Sigmoid colon (tissue), 7 donors: ENCODE measurements around the gene FLNA. TPM values are rescaled to one million over a fixed set of nuclear protein-coding genes. Genes with fewer than 3 reads are reported as not detected.
A peak's percentile ranks its signal among the peaks of the same experiment; 100 is the strongest.

Source experiments
- DNase-seq: peaks from one replicate; pipeline ENCODE4 v3.0.0-alpha.2; 2019
- H3K27ac ChIP-seq, 4 donors: fragments of 200-600 bp; sonication (generic); one replicate each; pipeline ENCODE4 v1.5.1; 2016 to 2019; ENCODE audit warnings: mild to moderate bottlenecking in 1 of 4
- H3K27me3 ChIP-seq, 3 donors: fragments of 200-600 bp; sonication (generic); one replicate each; pipeline ENCODE4 v1.5.1; 2019; ENCODE audit warnings: mild to moderate bottlenecking in 1 of 3
- H3K36me3 ChIP-seq, 4 donors: fragments of 200-600 bp; sonication (generic); one replicate each; pipeline ENCODE4 v1.5.1; 2016 to 2019
- H3K4me1 ChIP-seq, 4 donors: fragments of 200-600 bp; sonication (generic); one replicate each; pipeline ENCODE4 v1.5.1; 2017 to 2019
- H3K4me3 ChIP-seq, 4 donors: fragments of 200-600 bp; sonication (generic); one replicate each; pipeline ENCODE4 v1.5.1; 2017 to 2019; ENCODE audit warnings: mild to moderate bottlenecking in 2 of 4, moderate library complexity in 1 of 4
- H3K9me3 ChIP-seq, 4 donors: fragments of 200-600 bp in 3 of 4; sonication (generic) in 3 of 4; one replicate each; pipeline versions ENCODE4 v1.5.1 to v1.6.1; 2013 to 2019
- EP300 ChIP-seq, 4 donors: sonication (generic); formaldehyde crosslinking; IDR thresholded peaks; one replicate each; pipeline ENCODE4 v1.6.1; 2017; ENCODE audit warnings: antibody characterized with exemption in 4 of 4
- POLR2A ChIP-seq, 2 donors: fragments of 450-650 bp; IDR thresholded peaks; one replicate each; pipeline ENCODE4 v1.6.1; 2016; ENCODE audit warnings: antibody characterized with exemption in 2 of 2, mild to moderate bottlenecking in 2 of 2, moderate library complexity in 2 of 2
- POLR2AphosphoS5 ChIP-seq, 4 donors: sonication (generic); formaldehyde crosslinking; IDR thresholded peaks; one replicate each; pipeline ENCODE4 v1.6.1; 2017; ENCODE audit warnings: antibody characterized with exemption in 4 of 4
- WGBS, 2 donors: extraction: QIAGEN DNeasy Blood & Tissue Kit; methylation state at CpG; one replicate each; pipeline ENCODE4 v1.1.7; 2013; 5-methylcytosine and 5-hydroxymethylcytosine counted together
- intact Hi-C: fragments of 100-400 bp; cut with DNase I; formaldehyde crosslinking; loops from one replicate; pipeline ENCODE4 v1.15.1; 2023
- polyA plus RNA-seq, 3 donors: library from polyadenylated mRNA; stranded (reverse); fragments of 200-250 nt; gene quantifications; one replicate each; pipeline ENCODE4 v1.2.3, GENCODE V29; 2013
- total RNA-seq, 4 donors: library from RNA; depleted of rRNA; stranded (reverse); fragments of >200 nt; gene quantifications; one replicate each; pipeline ENCODE4 v1.1.0, GENCODE V29; 2016
- TF ChIP-seq, protein P1 (sequence below), 4 experiments: fragments of 450-650 bp in 3 of 4; fragments of 200-600 bp in 1 of 4; IDR thresholded peaks; one replicate each; pipeline ENCODE4 v1.5.1; 2016 to 2019; ENCODE audit warnings: antibody characterized with exemption in 4 of 4, mild to moderate bottlenecking in 3 of 4, moderate library complexity in 2 of 4
- donor health status: healthy with polysubstance abuse.
- donor health status: Bipolar disorder and iron deficiency.
- donor health status: healthy.

FLNA gene
- total and polyA plus RNA-seq, 7 donors: 27.0 to 9,435 (median 2,494) TPM

DNA sequence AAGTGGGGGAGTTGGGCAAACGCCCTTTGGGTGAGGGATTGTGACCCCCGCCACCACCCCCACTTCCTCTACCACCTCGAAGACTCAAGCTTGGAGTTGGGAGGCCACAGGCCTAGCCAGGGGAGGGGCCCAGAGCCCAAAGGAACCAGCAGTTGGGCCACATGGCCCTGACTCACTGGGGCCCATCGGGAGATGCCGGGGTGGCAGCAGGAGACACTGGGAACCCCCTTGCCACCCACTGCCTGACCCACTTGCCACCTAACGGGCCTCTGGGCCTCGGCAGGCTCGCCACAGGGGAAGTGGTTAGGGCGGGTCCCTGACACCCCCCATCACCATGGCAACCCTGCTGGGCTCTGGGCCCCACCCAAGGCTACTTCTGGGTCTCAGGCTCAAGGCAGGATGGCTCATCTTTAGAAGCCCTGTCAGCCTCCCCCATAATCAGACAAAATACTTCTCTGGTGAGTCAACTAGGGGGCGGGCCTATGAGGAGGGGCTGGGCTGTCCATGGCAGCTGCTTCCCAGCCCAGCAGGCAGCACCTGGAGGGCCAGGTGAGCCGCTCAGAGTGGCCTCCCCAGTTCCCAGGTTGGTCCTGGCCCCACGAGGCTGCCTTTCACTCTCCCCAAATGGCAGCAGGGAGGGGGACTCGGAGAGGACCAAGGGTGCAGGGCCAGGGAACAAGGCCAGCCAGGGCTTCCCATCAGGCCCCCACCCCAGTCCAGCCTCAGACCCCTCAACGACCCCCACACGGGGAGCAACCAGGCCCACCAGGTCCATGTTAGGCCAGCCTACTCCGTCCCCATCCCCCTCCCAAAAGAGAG, 5.6 kb downstream of the FLNA start:
- H3K4me3 ChIP-seq: peak overlapping the region; percentile 73 to 80 (median 78)
- H3K9me3 ChIP-seq: no peaks in the 10 kb centered on the region
- peak overlapping the region; percentile 98 to 99 (median 98) for H3K27ac ChIP-seq
- intact Hi-C loops: no loop called here
- WGBS, 2 donors: 17 to 24% methylated on average over 16 of the region's 16 CpGs
- peaks cover 33 to 68% (median 52%) of the 10 kb centered on the region in 4 donors for H3K36me3 ChIP-seq
- TF ChIP-seq POLR2A (IDR thresholded peaks at IDR 0.05) (no peak), POLR2AphosphoS5 (IDR thresholded peaks at IDR 0.05) (peak in 3 of 4 donors; percentile 9 to 53 (median 18))
- peaks cover 0 to 5% (median 0%) of the 10 kb centered on the region in 3 donors for H3K27me3 ChIP-seq
- H3K4me1 ChIP-seq: peaks cover 0 to 50% (median 41%) of the 10 kb centered on the region in 4 donors
- DNase-seq: peak; percentile 92

DNA sequence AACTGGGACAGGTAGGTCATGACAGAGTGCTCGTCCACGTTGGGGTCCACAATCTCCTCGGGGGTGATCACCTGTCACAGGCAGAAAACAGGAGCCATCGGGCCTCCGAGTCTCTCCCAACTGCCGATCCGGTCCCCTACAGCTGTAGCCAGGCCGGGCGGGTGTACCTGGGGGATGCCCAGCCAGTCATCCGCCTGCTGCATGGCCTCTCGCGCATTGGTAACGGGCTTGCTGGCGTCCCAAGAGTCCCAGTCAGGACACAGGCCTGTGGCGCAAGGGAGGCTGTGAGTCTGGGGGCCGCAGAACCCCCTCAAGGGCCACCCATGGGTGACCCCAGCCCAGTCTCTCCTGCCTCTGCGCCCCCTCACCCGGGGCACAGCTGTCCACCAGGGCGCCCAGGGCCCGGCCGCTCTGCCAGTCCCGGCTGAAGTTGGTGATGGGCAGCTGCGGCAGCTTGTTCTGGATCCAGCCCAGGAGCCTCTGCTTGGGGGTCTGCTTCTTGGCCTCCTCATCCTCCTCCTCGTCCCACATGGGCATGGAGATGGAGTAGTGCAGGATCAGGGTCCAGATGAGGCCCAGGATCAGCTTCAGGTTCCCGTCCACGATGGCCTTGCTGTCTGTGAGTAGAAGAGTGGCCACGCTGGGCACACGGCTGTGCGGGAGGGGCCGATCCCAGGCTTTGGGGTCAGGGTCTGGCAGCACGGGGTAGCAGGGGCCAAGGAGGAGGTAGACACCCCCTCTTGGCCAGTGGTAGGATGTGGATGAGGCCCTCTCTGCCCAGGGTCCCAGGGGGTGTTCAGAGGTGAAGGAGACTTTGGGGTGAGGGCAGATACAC, 6.7 kb downstream of the FLNA start:
- peaks cover 0 to 55% (median 43%) of the 10 kb centered on the region in 4 donors for H3K4me1 ChIP-seq
- DNase-seq: no peak
- intact Hi-C loops: no loop called here
- no peaks in the 10 kb centered on the region for H3K9me3 ChIP-seq
- WGBS, 2 donors: 86 to 87% methylated on average over 31 of the region's 31 CpGs
- peak overlapping the region; percentile 73 to 80 (median 78) for H3K4me3 ChIP-seq
- peaks cover 33 to 76% (median 63%) of the 10 kb centered on the region in 4 donors for H3K36me3 ChIP-seq
- no peaks in the 10 kb centered on the region for H3K27me3 ChIP-seq
- TF ChIP-seq EP300 (IDR thresholded peaks at IDR 0.05) (no peak), POLR2AphosphoS5 (IDR thresholded peaks at IDR 0.05) (peak; percentile 3 to 70 (median 42))
- peak overlapping the region; percentile 98 to 99 (median 98) for H3K27ac ChIP-seq

DNA sequence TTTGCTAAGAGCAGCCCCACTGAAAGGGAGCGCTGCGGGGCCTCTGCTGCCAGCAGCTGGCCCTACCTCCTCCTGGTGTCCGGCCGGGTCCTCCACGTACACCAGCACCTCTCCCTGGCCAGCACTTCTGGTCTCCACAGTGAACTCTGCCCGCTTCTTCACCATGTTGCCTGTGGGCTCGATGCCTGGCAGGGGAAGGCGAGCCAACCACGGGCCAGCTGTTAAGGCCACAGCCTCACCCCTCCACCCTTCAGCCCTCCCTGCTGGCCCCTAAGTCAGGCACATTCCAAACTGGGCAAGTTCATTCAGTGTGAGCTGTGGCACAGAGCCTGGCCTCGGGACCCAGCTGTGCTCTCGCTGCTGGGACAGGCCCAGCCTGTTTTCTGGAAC, 7.8 kb downstream of the FLNA start:
- Histone ChIP-seq H3K4me3 (peak overlapping the region in 3 of 4 donors; percentile 77 to 80 (median 78)), H3K4me1 (peaks cover 0 to 65% (median 46%) of the 10 kb centered on the region in 4 donors), H3K27ac (peak overlapping the region; percentile 98 to 99 (median 98)), H3K9me3 (no peaks in the 10 kb centered on the region), H3K36me3 (peaks cover 43 to 87% (median 70%) of the 10 kb centered on the region in 4 donors), H3K27me3 (no peaks in the 10 kb centered on the region)
- intact Hi-C loops: no loop called here
- DNase-seq: no peak
- WGBS, 2 donors: 88 to 89% methylated on average over 11 of the region's 11 CpGs
- TF ChIP-seq POLR2AphosphoS5 (IDR thresholded peaks at IDR 0.05) (peak; percentile 20 to 49 (median 34)), EP300 (IDR thresholded peaks at IDR 0.05) (no peak)

DNA sequence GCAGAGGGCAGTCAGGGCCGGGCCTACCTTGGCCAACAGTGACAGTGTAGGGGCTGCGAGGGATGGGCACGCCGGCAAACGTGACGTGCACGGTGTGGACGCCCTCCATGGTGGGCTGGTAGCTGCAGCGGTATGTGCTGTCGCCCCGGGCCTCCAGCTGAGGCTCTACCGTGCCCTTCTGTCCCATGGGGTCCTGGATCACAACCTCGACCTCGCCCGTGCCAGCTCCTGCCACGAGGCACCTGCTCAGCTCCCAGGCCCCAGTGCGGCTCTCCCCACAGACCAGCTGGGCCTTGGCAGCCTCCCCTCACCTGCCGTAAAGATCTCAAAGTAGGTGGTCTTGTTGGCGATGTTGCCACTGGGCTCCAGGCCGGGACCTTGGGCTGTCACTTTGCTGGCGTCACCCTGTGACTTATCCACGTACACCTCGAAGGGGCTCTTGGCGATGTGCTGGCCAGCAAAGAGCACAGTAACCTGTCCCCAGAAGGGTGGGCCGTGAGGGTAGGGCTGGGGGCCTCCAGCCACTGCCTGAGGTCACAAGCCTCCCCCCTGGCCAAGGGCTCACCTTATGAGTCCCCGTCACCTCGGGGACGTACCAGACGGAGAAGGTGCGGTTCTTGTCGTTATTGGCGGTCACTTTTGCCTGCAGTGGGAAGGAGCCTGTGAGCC, 8.3 kb downstream of the FLNA start:
- Histone ChIP-seq H3K9me3 (no peaks in the 10 kb centered on the region), H3K27ac (peak overlapping the region; percentile 98 to 99 (median 98)), H3K36me3 (peaks cover 48 to 92% (median 75%) of the 10 kb centered on the region in 4 donors), H3K4me3 (peak overlapping the region in 3 of 4 donors; percentile 17 to 80 (median 77)), H3K4me1 (peaks cover 0 to 71% (median 46%) of the 10 kb centered on the region in 4 donors), H3K27me3 (no peaks in the 10 kb centered on the region)
- intact Hi-C loops: no loop called here
- DNase-seq: no peak
- WGBS, 2 donors: 91% methylated on average over 32 of the region's 32 CpGs
- TF ChIP-seq EP300 (IDR thresholded peaks at IDR 0.05) (no peak), POLR2AphosphoS5 (IDR thresholded peaks at IDR 0.05) (peak; percentile 8 to 78 (median 44)), POLR2A (IDR thresholded peaks at IDR 0.05) (no peak)
- TF ChIP-seq, protein P1, sequence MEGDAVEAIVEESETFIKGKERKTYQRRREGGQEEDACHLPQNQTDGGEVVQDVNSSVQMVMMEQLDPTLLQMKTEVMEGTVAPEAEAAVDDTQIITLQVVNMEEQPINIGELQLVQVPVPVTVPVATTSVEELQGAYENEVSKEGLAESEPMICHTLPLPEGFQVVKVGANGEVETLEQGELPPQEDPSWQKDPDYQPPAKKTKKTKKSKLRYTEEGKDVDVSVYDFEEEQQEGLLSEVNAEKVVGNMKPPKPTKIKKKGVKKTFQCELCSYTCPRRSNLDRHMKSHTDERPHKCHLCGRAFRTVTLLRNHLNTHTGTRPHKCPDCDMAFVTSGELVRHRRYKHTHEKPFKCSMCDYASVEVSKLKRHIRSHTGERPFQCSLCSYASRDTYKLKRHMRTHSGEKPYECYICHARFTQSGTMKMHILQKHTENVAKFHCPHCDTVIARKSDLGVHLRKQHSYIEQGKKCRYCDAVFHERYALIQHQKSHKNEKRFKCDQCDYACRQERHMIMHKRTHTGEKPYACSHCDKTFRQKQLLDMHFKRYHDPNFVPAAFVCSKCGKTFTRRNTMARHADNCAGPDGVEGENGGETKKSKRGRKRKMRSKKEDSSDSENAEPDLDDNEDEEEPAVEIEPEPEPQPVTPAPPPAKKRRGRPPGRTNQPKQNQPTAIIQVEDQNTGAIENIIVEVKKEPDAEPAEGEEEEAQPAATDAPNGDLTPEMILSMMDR (IDR thresholded peaks at IDR 0.05): no peak

DNA sequence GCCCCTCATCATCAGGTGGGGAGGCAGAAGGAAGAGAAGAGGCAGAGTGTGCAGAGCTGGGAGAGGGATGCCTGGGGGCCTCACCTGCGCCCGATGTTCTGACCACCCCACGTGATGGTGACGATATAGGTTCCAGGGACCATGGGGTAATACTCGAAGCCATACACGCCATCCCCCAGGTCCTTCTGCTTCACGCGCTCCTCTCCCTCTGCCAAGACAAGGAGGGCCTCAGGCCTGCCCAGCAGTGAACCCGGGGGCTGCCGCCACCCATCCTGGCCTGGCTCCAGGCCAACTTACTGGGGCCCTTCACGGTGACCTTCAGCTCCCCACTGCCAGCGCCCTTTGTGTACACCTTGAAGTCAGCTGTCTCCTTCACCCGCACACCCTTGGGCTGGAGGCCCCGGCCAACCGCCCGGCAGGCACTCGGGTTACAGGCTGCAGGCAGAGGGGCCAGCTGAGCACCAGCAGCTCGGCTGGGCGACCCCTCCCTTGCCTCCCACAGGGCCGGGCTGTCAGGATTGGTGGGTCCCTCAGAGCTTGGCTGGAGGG, 9.3 kb downstream of the FLNA start:
- Histone ChIP-seq H3K4me1 (peaks cover 0 to 76% (median 49%) of the 10 kb centered on the region in 4 donors), H3K36me3 (peaks cover 43 to 89% (median 71%) of the 10 kb centered on the region in 4 donors), H3K27me3 (no peaks in the 10 kb centered on the region), H3K27ac (peak overlapping the region; percentile 98 to 99 (median 98)), H3K9me3 (no peaks in the 10 kb centered on the region), H3K4me3 (peak overlapping the region in 2 of 4 donors; percentile 17 to 80)
- DNase-seq: no peak
- 77 to 83% methylated on average over 20 of the region's 20 CpGs for WGBS, 2 donors
- intact Hi-C loops: no loop called here
- TF ChIP-seq POLR2AphosphoS5 (IDR thresholded peaks at IDR 0.05): peak in 3 of 4 donors; percentile 5 to 67 (median 58)
- TF ChIP-seq POLR2A (IDR thresholded peaks at IDR 0.05): no peak
